Right kidney (tissue), 1 donor: ENCODE measurements around the gene PUS7.
"Not testable (repeated sequence)": the region's sequence is repeated elsewhere in the genome, so short reads cannot be mapped to it uniquely, and the experiment has no call there.

ENCODE experiments used
- DNase-seq: peaks from one replicate; pipeline ENCODE4 v3.0.0-alpha.2; 2016

Gene PUS7

DNA sequence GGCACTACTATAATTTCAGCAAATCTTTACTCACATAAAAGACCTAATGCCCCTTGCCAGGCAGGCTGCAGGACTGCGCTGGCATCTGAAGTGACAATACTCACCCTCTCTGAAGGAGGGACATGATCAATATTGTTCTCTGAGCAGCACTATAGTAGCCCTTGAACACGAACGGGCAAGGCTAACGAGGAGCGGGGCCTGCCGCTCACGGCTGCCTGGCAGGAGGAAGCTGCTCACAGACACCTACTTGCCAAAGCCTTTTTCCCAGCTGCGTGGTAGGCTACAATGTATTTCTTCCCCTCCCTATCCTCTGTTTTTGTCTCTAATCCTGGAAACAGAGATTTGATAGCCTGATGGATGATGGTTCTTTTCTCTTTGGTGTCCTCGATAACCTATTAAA, 19.9 kb downstream of the PUS7 start:
- DNase-seq = no peak

DNA sequence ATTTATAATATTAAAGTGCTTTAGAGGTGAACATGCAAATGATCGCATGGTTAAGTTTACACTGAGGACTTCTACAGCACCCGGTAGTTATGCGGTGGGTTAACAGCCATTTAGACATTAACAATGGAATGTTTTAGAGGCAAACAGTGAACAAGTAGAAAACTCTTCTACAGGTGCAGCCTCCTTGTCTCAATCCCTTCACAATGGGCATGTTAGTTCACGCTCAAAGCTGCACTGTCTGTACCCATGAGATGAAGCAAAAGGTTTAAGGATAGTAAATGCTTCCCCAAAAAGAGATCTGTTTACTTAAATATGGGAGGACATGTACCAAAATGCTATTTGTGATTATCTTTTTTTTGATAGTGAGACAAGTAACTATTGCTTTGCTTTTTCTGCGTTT, 25.1 kb downstream of the PUS7 start:
- DNase-seq = no peak

DNA sequence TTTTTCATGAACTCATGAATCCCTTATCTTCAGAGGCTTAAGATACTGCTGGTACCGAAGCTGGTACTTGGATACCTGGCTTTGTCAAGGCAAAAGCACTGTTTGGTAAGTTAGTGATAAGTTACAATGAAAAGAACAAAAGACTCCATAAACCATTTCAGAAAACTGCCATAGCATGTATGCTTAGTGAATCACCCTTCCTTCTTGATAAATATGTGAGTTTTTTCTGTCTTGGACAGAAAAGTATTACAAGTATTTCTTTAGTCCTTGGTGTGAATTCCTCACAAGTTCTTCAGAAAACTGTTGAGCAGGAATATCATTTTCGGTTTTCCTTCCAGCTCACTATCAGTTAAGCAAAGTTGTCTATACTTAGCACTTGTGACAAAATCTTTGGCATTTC, 25.6 kb downstream of the PUS7 start:
- DNase-seq = no peak

DNA sequence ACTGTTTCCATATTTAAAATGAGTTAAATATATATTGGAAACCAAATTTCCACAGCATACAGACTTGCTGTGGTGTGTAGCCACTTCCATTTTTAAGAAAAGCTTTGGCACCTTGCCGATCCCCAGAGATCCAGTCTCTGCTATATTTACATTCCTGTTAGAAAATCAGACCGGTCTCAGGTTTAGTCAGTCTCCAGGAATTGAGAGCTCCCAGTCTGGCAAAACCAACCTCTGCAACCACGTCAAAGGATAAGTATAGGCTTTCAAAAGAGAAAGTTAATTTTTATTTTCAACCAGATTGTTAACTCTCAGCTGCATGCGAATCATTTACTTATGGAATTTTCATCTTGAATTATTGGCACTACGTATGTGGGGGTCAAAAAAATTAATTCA, 28.2 kb downstream of the PUS7 start:
- no peak for DNase-seq

DNA sequence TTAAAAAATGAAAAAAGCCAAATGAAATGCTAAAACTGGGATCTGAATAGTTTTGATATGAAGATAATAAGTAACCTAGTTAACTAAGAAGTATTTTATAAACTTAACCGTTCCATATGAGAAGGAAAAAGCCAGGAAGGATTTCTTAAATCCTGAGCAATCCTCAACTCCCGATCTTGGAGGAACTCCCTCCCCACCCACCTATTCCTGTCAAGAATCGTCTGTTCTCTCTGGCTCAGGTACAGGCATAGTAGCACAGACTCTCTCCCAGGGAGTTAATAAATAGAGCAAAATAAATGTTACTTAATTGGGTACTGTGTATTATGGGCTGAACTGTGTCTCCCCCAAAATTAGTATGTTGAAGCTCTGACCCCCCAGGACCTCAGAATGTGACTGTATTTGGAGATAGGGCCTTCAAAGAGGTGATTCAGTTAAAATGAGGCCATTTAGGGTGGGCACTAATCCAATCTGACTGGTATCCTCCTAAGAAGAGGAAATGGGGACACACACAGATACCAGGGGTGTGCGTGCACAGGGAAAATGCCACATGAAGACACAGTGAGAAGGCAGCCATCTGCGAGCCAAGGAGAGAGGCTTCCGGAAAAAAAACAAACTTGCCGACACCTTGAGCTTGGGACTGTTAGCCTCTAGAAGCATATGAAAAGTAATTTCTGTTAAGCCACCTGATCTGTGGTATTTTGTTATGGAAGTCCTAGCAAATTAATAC, 28.7 kb downstream of the PUS7 start:
- no peak for DNase-seq

DNA sequence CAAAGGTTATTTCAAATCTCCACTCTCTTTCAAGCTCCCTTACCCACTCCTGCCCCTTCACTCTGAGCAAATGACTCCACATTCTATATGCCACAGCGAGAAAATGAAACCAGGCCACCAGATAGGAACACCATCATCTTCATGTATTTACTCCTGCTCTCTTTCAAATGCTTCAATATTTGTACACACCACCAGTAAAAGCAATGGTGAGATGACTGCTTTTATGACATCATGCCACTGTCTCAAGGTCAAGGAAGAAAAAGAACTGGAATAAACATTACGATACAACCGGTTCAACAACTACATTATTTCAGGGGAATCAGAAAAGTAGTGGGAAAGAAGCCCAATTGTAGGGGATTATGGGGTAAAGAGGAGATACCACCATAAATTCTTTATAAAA, 32.7 kb downstream of the PUS7 start:
- DNase-seq = no peak

DNA sequence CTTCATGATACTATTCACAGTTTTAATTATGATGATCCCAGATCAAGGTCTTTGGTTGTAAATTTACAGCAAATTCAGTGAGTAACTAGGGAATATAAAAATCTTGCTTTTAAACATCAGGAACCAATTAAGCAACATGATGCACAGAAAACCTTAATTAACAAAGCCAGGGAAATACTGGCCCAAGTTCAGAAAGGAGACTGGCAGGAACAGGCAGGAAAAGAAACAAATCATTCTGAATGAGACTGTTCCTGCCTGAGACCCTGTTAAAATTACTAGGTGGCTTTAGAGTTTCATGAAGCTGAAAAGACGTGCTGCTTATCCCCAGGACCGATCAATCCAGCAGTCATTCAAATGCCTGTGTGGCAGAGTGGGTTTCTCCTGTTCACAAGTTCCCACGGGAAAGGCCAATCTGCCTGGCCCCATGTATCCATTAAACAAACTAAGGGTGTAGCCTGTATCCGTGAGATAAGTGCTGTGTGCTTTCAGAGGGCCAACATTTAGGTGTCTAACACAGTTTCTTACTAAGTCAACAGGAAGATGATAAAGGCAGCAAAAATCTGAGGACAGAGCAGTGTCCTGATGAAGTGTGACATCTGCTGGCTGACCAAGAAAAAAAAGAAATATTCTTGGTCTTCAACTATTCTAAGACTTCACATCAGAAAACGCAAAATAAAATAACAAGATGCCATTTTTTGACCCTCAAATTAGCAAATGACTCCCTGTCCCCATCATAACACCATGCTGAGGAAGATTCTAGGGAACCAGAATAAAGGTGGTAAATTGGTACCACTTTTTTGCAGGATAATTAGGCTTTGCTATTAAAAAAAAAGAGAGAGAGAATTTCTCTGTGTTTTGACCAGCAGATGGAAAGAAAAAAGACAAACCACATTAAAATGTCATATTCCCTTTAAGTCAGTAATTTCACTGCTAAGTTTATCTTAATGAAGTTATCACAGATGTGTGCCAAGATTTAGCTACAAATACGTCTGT, 34.2 kb downstream of the PUS7 start:
- peak; percentile 18 for DNase-seq

DNA sequence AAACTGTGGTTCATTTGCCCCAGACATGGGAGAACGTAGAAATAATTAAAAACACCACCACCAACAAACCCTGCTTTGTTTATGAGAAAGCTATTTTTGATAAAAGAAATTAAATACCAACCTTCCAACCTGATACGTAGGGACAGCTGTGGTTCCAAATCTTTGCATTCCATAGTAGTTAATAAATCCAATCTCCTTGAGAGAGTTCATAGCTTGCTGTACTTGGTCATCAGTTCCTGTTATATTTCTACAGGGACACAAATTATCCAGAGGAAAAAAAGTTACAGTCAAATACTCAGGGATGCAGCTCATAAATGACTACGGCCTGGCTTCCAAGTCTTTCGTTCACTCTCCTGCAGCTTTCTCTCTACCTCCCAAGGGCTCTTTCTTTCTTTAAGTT, 41.1 kb downstream of the PUS7 start:
- DNase-seq = no peak

DNA sequence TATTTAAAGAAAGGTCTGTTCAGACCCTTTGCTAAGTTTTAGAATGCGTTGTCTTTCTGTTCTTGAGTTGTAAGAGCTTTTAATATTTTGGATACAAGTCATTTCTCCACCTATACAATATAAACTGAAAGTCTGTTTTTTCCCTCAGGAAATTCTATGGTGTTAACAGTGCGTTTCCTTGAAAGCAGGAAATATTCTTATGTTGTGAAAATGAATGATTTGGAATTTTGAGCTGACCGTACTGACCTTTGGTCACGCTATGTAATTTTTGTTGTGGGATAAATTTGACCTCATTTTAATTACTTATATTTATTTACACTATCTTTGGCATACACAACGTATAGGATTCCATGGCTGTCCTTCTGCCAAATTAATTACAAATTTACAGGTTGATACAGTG, 43.5 kb downstream of the PUS7 start:
- no peak for DNase-seq

DNA sequence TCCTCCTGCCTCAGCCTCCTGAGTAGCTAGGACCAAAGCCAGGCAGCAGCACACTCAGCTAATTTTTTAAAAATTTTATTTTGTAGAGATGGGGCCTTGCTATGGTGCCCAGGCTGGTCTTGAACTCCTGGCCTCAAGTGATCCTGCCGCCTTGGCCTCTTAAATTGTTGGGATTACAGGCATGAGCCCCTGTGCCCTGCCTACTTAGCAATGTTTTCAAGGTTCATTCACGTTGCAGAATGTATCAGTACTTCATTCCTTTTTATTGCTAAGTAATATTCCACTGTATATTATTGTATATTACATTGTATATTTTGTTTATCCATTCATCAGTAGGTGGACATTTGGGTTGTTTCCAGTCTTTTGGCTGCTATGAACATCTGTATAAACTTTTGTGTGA, 44.2 kb downstream of the PUS7 start:
- DNase-seq = no peak

DNA sequence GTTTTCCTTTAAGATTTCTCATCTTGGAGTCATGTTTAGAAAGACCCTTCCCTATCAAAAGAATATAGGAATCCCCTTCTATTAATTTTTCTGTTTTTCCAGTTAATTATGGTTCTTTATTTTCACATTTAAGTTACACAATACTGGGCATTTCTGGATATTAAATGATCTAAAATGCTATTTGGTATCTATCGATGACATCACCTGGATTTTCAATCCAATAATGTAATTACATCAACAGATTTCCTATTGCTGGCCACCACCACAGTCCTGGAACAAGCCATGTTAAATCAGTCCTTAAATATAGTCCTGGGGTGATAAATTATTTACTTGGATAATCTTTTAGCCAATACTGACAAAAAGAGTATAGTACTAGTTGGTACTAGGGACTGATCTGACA, 48.0 kb downstream of the PUS7 start:
- no peak for DNase-seq

DNA sequence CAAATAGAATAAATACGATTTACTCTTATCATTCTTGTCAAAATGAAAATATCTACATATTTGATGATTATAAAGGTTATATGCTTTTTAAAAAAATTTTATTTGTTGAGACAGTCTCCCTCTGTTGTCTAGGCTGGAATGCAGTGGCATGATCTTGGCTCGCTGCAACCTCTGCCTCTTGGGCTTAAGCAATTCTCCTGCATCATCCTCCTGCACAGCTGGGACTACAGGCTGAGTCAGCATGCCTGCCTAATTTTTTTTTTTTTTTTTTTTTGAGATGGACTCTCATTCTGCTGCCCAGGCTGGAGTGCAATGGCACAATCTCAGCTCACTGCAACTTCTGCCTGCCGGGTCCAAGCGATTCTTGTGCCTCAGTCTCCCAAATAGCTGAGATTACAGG, 48.9 kb downstream of the PUS7 start:
- DNase-seq = no peak

DNA sequence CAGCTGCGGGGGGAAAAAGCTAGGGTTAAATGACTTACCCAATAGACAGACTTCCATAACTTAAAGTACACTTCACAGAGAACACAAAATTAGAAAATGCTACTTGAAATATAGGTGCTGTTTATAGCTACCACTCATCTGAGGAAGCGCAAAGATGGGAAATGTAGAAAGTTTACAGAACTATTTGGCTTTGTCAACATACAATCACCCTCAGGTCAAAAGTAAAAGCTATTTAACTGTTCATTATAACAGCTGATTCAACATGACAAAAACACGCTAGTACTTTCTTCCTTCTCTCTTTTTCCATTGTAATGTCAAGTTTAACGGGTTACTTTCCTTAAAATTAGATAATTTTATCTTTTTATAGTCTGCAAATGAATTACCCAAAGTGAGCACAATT, 51.2 kb downstream of the PUS7 start:
- DNase-seq = no peak

DNA sequence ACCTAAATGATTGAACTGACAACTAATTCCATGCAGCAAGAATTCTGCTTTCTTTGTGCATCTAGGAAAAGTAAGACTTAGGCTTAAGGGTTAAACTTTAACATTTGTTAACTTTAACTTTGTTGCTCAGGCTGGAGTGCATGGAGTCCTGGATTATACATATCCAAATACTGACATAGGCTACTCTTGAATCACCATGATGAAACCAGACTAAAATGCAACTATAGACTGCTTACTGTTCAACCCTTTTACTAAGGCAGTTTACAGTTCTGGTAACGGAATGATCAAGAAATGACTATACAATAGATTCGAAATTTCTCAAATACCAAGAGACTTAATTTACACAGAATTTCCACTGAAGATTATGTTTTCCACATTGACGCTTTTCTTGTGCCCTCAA, 52.0 kb downstream of the PUS7 start:
- DNase-seq = no peak

DNA sequence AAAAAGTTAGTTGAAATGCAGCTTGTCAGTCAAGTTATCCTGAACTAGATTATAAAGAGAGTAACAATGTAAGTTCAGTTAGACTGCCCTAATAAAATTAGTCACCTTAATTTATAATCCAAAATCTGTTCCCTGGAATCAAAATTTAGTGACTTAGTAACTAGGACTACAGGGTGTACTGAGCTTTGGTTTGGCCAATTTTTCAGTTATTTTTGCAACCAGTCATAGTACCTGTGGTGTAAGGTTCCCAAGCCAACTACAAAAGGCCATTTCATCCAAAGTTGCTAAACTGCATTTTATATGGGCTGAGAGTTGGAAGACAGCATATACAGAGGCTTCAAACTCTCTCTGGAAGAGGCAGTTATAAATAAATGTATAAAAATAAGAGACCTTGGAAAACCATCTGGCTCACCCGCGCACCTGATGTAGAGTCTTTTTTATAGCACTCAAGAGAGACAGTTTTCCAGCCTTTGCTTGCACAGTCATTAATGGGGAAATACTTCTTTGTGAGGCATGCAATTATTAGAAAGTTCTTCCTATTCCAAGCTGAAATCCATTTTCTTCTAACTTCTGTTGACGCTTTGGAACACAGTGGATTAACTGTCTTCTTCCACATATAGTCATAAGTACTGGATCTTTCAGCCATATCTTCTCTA, 59.2 kb downstream of the PUS7 start:
- no peak for DNase-seq

DNA sequence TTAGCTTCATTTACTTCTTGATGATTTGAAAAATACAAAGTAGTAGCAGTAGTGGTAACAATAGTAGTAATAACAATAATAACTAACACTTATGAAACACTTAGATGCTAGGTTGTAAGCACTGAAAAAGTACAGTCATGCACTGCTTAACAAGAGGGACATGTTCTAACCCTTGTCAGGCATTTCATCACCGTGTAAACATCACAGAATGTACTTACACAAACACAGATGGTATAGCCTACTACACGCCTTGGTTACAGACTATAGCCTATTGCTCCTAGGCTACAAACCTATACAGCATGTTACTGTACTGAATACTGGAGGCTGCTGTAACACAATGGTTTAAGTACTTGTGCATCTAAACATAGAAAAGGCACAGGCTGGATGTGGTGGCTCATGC, 60.6 kb downstream of the PUS7 start:
- DNase-seq = no peak

DNA sequence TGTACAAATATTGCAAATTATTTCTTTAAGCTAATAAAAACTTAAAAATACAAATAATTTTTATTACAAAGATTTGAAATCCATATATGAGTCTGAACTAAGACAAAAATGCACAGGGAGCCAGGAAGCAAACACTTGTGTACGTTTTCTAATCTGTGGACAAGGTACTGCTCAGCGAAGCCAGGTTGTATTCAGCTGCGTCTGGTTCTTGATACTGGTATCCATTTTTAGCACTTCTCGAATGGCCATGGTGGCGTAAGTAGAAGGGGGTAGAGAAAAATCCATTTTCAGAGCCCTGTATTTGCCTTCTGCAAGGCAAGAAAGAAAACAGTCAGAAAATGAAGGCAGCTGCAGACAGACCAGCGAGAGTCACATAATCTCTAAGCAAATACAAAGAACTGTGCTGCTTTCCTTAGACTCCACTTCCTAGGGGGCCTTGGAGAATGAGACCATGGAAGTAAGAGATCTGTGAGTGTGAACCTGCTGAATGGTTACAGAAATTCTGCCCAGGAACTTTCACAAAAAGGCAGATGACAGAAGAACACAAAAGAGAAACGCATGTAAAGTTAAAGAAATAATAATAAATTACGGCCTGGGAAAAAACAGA, 64.3 kb downstream of the PUS7 start:
- no peak for DNase-seq

DNA sequence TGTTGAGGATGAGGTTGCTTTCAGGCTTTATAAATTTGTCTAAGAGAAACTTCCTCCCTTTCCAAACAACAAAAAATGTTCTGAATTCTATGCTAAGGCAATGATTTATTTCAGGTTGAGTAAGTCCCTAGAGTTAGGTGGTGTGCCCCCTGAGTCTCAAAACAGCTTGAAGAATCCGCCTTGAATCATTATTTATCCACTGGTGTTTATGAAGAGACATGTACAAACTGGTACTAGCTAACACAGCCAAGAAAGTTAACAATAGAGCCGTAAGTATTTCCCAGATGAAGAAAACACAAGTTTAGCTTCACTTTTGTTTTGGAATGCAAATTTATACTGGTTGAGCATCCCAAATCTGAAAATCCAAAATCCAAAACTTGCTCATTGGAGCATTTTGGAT, 67.2 kb downstream of the PUS7 start:
- DNase-seq = no peak

DNA sequence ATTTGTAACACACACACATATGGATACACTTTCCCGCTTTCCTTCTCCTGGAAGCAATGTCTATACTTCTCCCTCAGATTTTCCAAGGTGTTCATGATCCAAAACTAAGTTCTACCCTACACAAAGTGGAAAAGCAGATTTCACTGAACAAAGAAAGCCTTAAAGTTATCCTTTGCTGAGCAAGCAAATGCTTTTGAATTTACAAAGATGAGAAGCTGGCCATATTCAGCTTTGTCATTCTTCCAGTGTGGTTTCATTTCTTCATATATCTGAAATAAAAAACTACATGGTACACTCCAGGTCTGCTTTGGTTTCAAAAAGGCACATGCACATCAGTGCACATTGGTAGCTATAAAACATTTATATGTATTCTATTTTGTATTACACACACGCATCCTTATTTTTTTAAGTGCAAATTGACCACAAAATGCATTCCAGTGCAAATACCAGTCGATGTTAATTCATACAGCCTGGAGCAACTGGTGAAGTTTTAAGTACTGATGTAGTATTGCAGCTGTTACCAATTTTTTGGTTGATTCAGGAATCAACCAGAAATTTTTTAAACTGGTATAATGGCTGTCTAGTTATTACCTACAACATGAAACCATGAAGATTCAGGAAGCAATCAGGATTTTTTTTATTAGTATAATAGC, 67.8 kb downstream of the PUS7 start:
- no peak for DNase-seq

DNA sequence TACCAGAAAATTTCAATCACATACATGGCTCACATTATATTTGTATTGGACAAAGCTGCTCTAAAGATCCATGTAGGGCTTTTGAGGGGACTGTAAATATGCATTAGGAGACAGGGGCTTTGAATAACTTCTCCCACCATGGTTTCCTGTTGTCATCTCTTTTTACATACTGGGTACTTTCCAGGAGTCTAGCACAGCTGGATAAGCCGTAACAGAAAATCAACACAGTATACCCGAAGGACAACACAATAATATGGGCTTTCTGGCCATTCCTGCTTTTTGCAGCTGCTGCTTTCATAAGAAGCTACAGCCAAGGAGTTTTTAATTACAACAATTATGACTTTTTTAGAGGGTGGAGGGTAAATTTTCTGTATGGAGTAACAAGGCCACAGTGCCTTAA, 70.0 kb downstream of the PUS7 start:
- no peak for DNase-seq

DNA sequence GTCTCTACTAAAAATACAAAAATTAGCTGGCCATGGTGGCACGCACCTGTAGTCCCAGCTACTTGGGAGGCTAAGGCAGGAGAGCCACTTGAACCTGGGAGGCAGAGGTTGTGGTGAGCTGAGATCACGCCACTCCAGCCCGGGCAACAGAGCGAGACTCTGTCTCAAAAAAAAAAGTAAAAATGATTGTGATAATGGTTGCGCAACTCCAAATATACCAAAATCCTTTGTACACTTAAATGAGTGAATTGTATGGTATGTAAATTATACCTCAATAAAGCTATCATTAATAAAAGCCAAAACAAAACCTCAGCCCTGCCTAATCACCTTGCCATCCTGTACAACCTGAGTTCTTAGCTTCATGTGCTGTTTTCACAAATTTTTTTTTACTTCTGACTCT, 71.2 kb downstream of the PUS7 start:
- not testable (repeated sequence) for DNase-seq

DNA sequence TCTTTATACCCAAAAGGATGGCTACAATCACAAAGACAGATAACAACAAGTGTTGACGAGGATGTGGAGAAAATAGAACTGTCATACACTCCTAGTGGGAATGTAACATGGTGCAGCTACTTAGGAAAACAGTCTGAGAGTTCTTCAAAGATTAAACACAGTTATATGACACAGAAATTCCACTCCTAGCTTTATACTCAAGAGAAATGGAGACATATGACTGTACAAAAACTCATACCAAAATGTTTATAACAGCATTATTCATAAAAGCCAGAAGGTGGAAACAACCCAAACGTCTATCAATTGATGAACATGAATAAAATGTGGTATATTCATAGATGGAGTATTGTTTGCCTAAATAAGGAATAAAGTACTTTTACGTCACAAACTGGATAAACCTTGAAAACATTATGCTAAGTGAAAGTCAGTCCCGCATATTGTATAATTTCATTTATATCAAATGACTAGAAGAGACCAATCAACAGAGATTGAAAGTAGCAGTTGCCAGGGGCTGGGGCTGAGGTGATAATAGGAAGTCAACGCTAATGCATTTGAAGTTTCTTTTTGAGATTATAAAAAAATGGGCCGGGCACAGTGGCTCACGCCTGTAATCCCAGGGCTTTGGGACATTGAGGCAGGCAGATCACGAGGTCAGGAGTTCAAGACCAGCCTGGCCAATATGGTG, 71.8 kb downstream of the PUS7 start:
- no peak for DNase-seq
